HG02870 (cell line): Measurements from ENCODE around the gene PKDCC.

Experiments
- ATAC-seq: cut with Tn5 transposase; IDR thresholded peaks from one replicate; pipeline ENCODE4 v1.9.1; 2021; ENCODE audit warnings: mild to moderate bottlenecking, moderate library complexity; ENCODE audit not compliant: unreplicated experiment

Gene PKDCC

DNA sequence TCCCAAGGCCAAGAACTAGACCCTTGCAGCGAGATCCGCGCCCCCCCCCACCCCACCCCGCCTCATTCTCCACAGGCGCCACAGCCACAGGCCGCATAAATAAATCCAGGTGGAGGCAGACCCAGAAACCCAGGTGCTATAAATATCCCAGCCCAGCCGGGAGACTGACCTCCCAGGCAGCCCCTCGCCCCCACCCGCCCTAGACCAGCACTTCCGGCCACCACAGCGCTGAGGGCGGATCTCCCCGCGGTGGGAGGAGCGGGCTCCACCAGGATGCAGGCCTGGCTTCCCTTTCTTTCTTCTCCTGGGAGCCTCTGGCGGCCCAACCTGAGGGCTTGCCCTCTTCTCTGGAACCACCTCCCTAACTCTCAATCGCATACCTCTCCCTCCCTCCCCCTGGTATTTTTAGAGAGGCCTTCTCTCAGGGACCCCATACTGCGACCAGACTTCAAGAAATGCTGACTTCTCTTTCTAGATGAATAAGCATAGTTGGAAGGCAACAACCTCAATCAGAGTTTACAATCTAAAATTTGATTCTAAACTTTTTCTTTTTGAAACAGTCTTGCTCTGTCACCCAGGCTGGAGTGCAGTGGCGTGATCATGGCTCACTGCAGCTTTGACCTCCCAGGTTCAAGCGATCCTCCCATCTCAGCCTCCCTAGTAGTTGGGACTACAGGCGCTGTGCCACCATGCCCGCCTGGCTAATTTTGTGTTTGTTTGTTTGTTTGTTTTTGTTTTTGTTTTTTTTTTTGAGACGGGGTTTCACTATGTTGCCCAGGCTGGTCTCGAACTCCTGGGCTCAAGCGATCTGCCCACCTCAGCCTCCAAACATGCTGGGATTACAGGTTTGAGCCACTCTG, 55.0 kb downstream of the PKDCC start:
- peak; percentile 0 for ATAC-seq

DNA sequence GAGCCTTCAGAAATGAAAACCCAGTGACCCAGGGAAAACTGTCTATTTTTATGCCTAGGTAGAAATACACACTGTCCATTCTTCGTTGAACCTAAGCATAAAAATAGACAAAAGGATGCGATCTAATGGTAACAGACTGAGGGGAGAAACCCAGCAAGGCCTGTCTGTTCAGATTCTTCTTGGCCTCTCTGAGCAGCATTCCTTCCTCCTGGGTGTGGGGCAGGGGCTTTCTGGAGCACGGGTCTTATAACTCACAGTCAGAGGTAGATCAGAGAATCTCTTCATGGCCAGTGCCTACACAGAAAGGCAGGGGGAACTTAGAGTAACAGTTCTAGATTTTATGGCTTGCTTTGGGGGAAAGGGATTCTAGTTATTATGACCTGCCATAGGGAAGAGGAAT, 56.0 kb downstream of the PKDCC start:
- no peak for ATAC-seq

DNA sequence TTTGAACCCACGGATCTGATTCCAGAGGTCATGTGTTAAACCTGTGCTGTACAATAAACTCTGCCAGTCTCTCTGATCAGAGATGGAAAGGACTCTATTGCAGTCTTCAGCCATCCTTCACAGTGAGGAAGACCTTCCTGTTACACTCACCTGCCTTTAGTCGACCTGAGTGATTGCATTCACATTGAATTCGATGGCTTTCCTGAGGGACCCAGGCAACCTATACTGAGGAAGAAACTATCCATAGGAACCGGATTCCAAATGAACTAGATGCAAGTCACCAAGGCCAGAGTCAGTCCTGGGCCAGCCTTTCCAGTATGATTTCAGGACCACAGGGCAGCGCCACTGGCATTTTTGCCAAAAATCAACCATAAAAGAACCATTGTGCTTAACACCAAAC, 56.8 kb downstream of the PKDCC start:
- ATAC-seq: no peak

DNA sequence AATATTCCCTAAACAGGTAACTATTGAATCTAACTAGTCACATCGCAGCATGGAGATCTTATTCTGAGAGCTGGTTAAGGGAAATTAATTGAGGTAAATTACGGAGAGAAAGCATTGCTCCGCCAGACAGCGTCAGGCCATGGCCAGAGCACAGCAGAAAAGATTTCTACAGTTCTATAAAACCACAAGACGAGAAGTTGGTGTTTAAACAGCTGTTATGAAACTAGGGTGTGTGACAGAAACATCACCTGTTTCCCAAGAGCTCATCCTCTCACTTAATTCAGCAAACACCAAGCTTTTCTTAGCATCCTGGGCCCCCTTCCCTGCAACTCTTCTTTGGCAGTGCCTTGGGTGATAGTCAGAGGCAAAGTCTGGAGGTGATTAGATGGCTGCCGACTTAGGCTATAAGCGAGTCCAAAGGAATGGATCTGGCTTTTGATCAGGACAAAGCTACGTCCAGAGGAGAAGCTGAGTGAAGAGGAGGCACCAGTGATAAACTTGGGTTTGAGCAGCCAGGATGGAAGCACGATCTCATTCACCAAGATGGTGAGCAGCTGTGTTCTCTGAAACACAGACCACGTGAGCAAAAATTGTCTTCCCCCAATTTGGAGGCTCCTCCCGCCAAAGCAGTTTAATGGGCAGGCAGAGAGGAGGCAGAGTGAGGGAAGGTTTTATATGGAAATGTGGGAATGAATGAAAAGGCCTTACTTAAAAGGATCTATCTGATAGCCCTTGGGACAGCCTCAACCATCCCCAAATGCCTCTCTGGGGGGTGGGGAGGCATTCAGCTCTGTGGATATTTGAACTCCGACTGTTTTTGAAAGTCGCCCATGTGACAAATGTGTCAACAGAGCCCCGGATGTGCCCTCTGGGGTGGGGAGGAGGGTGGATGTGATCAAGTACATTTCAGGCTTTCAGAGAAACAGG, 57.8 kb downstream of the PKDCC start:
- ATAC-seq: peak; percentile 40

DNA sequence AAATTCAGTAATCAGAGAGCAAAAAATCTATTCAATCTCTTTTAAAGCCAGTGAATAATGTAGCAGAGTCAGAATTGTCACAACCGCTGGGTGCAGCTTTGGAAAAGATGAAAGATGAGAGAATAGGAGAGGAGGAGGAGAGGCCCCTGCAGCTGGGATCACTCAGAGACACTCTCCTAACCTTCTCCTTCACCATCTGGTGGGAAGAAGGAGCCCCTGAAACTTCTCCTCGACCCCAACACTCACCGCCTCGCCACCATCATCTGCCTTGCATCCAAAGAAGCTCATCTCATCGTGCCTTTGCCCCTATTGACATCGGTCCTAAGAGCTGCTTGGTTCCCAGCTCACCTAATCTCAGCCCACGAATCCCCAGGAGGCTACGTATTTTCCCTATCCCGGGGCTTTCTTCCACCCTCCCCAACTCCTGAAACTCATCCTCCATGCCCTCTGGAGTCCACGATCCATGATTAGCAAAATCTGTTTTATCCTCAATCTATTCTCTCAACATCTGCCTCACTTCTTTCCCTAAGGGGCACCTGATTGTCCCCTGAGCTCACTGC, 58.5 kb downstream of the PKDCC start:
- no peak for ATAC-seq

DNA sequence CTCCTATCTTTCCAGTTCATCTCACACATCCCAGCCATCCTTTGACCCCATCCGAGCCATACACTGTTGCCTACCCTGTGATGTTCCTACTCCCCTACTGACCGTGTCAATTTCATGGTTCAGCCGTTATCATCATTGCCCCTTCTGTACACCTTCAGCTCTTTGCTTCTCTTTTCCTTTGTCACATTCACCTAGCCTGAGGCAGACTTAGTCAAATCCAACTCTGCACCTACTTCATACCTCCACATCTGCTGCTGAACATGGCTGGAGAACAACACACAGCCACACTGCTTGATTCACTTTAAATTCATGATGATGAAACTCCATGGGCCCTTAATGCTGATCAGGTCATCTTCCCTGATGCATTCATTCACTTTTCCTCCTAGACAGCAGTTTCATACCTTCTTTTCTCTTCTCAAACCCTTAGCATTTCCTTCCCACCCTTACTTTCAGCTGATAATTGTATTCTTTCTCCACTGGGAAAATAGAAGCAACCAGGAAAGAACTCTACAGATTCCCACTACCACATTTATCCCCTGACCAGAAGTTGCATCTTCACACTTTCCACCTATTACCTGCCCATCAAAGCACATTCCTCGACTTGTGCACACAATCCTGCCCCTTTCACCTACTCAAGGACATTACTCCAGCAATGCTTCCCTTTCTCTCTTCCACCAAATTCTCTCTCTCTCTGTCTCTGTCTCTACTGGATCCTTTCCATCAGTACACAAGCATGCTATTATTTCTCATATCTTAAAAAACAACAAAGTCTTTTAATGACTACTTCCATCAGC, 59.6 kb downstream of the PKDCC start:
- ATAC-seq: no peak
